Caco-2 (cell line): ENCODE measurements around the gene FBXO33. TPM values are rescaled to one million over a fixed set of nuclear protein-coding genes. Genes with fewer than 3 reads are reported as not detected.

Experiments used
- BruUV-seq: library from RNA; stranded (reverse); fragments of 400-500 nt; replicated peaks from 2 replicates; lab custom pipeline; 2021; lab: Mats Ljungman, UMichigan
- CTCF ChIA-PET: fragments of 300-600 bp; sonication (Branson Sonifier 250); formaldehyde crosslinking; loops from one replicate; lab custom pipeline; 2022; ENCODE audit warnings: antibody characterized with exemption; lab: Charles Lee
- POLR2A ChIA-PET: fragments of 300-600 bp; sonication (Branson Sonifier 250); formaldehyde crosslinking; loops from one replicate; lab custom pipeline; 2022; ENCODE audit warnings: antibody characterized with exemption; lab: Charles Lee
- DNase-seq, 2 experiments: peaks; one replicate each; pipeline versions ENCODE4 v3.0.0 to v3.0.0-alpha.2; 2020 to 2022
- H3K27me3 ChIP-seq: replicated peaks from 2 replicates; pipeline ENCODE4 v1.6.0; 2011; ENCODE audit warnings: low read length; ENCODE audit not compliant: control insufficient read depth, insufficient read depth
- H3K36me3 ChIP-seq: 2 replicates; pipeline ENCODE4 v1.5.1; 2011; ENCODE audit warnings: low read length; ENCODE audit not compliant: control insufficient read depth, insufficient read depth
- H3K4me1 ChIP-seq: fragments of 250-450 bp; sonication (Bioruptor Pico); 2 replicates; pipeline ENCODE4 v1.5.1; 2020; ENCODE audit warnings: mild to moderate bottlenecking
- H3K4me3 ChIP-seq: 2 replicates; pipeline ENCODE4 v1.5.1; 2011; ENCODE audit warnings: low read depth, mild to moderate bottlenecking, control low read depth, low read length
- H3K9me3 ChIP-seq: fragments of 250-450 bp; sonication (Bioruptor Pico); 2 replicates; pipeline ENCODE4 v1.5.1; 2020; ENCODE audit warnings: mild to moderate bottlenecking, moderate library complexity
- H3K27ac Mint-ChIP-seq: one replicate; pipeline ENCODE4 v1.8.0; 2022; ENCODE audit warnings: mixed read lengths; ENCODE audit not compliant: unreplicated experiment
- H3K27me3 Mint-ChIP-seq: one replicate; pipeline ENCODE4 v1.8.0; 2022; ENCODE audit warnings: mixed read lengths; ENCODE audit not compliant: insufficient read depth, unreplicated experiment
- H3K36me3 Mint-ChIP-seq: one replicate; pipeline ENCODE4 v1.8.0; 2022; ENCODE audit warnings: mild to moderate bottlenecking, mixed read lengths; ENCODE audit not compliant: insufficient read depth, unreplicated experiment
- H3K4me1 Mint-ChIP-seq: one replicate; pipeline ENCODE4 v1.8.0; 2022; ENCODE audit warnings: low read depth, mixed read lengths; ENCODE audit not compliant: unreplicated experiment
- H3K4me3 Mint-ChIP-seq: one replicate; pipeline ENCODE4 v1.8.0; 2022; ENCODE audit warnings: mild to moderate bottlenecking, moderate library complexity, mixed read lengths; ENCODE audit not compliant: unreplicated experiment
- H3K9me3 Mint-ChIP-seq: one replicate; pipeline ENCODE4 v1.8.0; 2022; ENCODE audit warnings: mixed read lengths; ENCODE audit not compliant: unreplicated experiment
- CTCF ChIP-seq, 2 experiments: fragments of 200-600 bp in 1 of 2; IDR thresholded peaks; 1 replicate in 1 of 2; 2 replicates in 1 of 2; pipeline versions ENCODE4 v1.5.1 to v1.8.0; 2011 to 2022; ENCODE audit warnings: antibody characterized with exemption in 1 of 2, control low read depth in 1 of 2, inconsistent platforms in 1 of 2, low read depth in 1 of 2, low read length in 1 of 2, mild to moderate bottlenecking in 1 of 2, moderate library complexity in 1 of 2; ENCODE audit not compliant: insufficient read depth in 1 of 2, severe bottlenecking in 1 of 2, unreplicated experiment in 1 of 2
- intact Hi-C: fragments of 100-400 bp; cut with micrococcal nuclease; formaldehyde crosslinking; loops from one replicate; pipeline ENCODE4 v1.10.0; 2022; ENCODE audit not compliant: unreplicated experiment
- total RNA-seq: library from RNA; stranded (reverse); gene quantifications from 2 replicates; pipeline ENCODE4 v1.2.3, GENCODE V29; 2022

FBXO33 gene
- total RNA-seq, 1 experiment from 2014 or later, result 6.0 TPM

- TF ChIP-seq CTCF (IDR thresholded peaks at IDR 0.05; ENCODE audit: insufficient read depth in 1 of 2, low read depth in 1 of 2, low read length in 1 of 2, severe bottlenecking in 1 of 2, unreplicated experiment in 1 of 2), result no peak
- H3K4me3 Mint-ChIP-seq, result no peak overlapping the region
- H3K4me3 ChIP-seq, result no peak overlapping the region
- H3K27ac Mint-ChIP-seq, result no peak overlapping the region
- intact Hi-C loops, result no loop called here
- ChIA-PET CTCF (no interaction called here), POLR2A (no interaction called here)
- H3K4me1 Mint-ChIP-seq, result peaks cover 9% of the 10 kb centered on the region
- no peaks in the 10 kb centered on the region for H3K36me3 Mint-ChIP-seq
- H3K4me1 ChIP-seq, result no peaks in the 10 kb centered on the region; the same call in 1 of the 2 replicates
- peaks cover 6% of the 10 kb centered on the region; the same call in 1 of the 2 replicates for H3K9me3 ChIP-seq
- H3K27me3 ChIP-seq, result no peaks in the 10 kb centered on the region
- no peak for DNase-seq
- no peaks in the 10 kb centered on the region for H3K9me3 Mint-ChIP-seq
- H3K27me3 Mint-ChIP-seq, result no peaks in the 10 kb centered on the region
- no TSS peak for BruUV-seq
- no peaks in the 10 kb centered on the region for H3K36me3 ChIP-seq
Measured at GRCh38 chr14:39446131-39446744, 14.0 kb upstream of the FBXO33 start.

DNA sequence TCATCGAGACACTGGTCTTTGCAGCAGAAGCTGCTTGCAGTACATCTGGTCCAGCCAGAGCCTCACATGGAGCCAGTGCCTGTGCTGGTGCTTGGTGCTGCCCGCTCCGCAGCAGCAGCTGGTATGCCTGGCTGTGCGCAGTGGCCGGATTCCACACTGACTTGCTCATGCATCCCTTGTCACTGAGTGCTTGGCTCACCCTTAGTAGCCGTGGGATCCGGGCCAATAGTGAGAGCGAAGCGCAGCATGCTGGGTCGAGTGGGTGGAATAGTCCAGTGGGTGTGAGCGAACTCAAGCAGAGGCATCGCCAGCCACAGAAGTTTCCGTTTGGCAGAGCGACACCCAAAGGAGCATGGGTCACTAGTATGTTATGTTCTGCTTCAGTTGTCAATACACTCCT lies 10.1 kb upstream of the FBXO33 start:
- no peaks in the 10 kb centered on the region for H3K4me1 ChIP-seq
- no peak for DNase-seq
- Mint-ChIP-seq H3K36me3 (no peaks in the 10 kb centered on the region), H3K4me3 (no peak overlapping the region), H3K4me1 (peaks cover 5% of the 10 kb centered on the region), H3K27ac (no peak overlapping the region), H3K27me3 (no peaks in the 10 kb centered on the region), H3K9me3 (no peaks in the 10 kb centered on the region)
- BruUV-seq, result no TSS peak
- TF ChIP-seq CTCF (IDR thresholded peaks at IDR 0.05; ENCODE audit: insufficient read depth in 1 of 2, low read depth in 1 of 2, low read length in 1 of 2, severe bottlenecking in 1 of 2, unreplicated experiment in 1 of 2), result no peak
- peaks cover 19% of the 10 kb centered on the region for H3K9me3 ChIP-seq
- no peaks in the 10 kb centered on the region for H3K36me3 ChIP-seq
- intact Hi-C loops, result no loop called here
- CTCF ChIA-PET, result no interaction called here
- no peak overlapping the region for H3K4me3 ChIP-seq
- no peaks in the 10 kb centered on the region for H3K27me3 ChIP-seq
- POLR2A ChIA-PET, result no interaction called here

GRCh38 chr14:39441805-39442204 lies 9.6 kb upstream of the FBXO33 start:
- CTCF ChIA-PET, result no interaction called here
- no peak overlapping the region for H3K4me3 Mint-ChIP-seq
- H3K27me3 ChIP-seq, result no peaks in the 10 kb centered on the region
- no peaks in the 10 kb centered on the region for H3K4me1 Mint-ChIP-seq
- H3K4me3 ChIP-seq, result no peak overlapping the region
- no peaks in the 10 kb centered on the region for H3K36me3 Mint-ChIP-seq
- POLR2A ChIA-PET, result no interaction called here
- H3K27ac Mint-ChIP-seq, result no peak overlapping the region
- BruUV-seq, result no TSS peak
- peaks cover 19% of the 10 kb centered on the region for H3K9me3 ChIP-seq
- intact Hi-C loops, result no loop called here
- no peaks in the 10 kb centered on the region for H3K4me1 ChIP-seq
- DNase-seq, result no peak
- no peaks in the 10 kb centered on the region for H3K27me3 Mint-ChIP-seq
- H3K36me3 ChIP-seq, result no peaks in the 10 kb centered on the region
- TF ChIP-seq CTCF (IDR thresholded peaks at IDR 0.05; ENCODE audit: insufficient read depth in 1 of 2, low read depth in 1 of 2, low read length in 1 of 2, severe bottlenecking in 1 of 2, unreplicated experiment in 1 of 2), result no peak
- no peaks in the 10 kb centered on the region for H3K9me3 Mint-ChIP-seq
